MG63 (cell line): Measurements from ENCODE around the gene PODXL. TPM values are rescaled to one million over a fixed set of nuclear protein-coding genes. Genes with fewer than 3 reads are reported as not detected.
A peak's percentile ranks its signal among the peaks of the same experiment; 100 is the strongest.

Experiments
- DNase-seq: peaks from one replicate; pipeline ENCODE4 v3.0.0-alpha.2; 2020
- H3K27me3 ChIP-seq: fragments of 250-450 bp; sonication (Bioruptor Pico); 2 replicates; pipeline ENCODE4 v1.5.1; 2020; ENCODE audit warnings: mild to moderate bottlenecking, moderate library complexity
- H3K36me3 ChIP-seq: fragments of 250-450 bp; sonication (Bioruptor Pico); 2 replicates; pipeline ENCODE4 v1.5.1; 2020; ENCODE audit warnings: mild to moderate bottlenecking, moderate library complexity
- H3K4me3 ChIP-seq: fragments of 250-450 bp; sonication (Bioruptor Pico); 2 replicates; pipeline ENCODE4 v1.5.1; 2020; ENCODE audit warnings: mild to moderate bottlenecking, moderate library complexity
- H3K9me3 ChIP-seq: fragments of 250-450 bp; sonication (Bioruptor Pico); 2 replicates; pipeline ENCODE4 v1.5.1; 2020; ENCODE audit warnings: mild to moderate bottlenecking, moderate library complexity
- total RNA-seq: library from RNA; depleted of rRNA; stranded (reverse); fragments of >200 nt; shearing (Covaris generic); gene quantifications from 2 replicates; pipeline ENCODE4 v1.2.3, GENCODE V29; 2014; ENCODE audit warnings: low replicate concordance

Gene PODXL
- total RNA-seq, 1 experiment from 2014 or later = 1.2 TPM

GRCh38 chr7:131547589-131547988, 8.8 kb downstream of the PODXL start:
- Histone ChIP-seq H3K9me3 (no peaks in the 10 kb centered on the region), H3K4me3 (no peak overlapping the region), H3K36me3 (no peaks in the 10 kb centered on the region), H3K27me3 (no peaks in the 10 kb centered on the region)
- DNase-seq = no peak

DNA sequence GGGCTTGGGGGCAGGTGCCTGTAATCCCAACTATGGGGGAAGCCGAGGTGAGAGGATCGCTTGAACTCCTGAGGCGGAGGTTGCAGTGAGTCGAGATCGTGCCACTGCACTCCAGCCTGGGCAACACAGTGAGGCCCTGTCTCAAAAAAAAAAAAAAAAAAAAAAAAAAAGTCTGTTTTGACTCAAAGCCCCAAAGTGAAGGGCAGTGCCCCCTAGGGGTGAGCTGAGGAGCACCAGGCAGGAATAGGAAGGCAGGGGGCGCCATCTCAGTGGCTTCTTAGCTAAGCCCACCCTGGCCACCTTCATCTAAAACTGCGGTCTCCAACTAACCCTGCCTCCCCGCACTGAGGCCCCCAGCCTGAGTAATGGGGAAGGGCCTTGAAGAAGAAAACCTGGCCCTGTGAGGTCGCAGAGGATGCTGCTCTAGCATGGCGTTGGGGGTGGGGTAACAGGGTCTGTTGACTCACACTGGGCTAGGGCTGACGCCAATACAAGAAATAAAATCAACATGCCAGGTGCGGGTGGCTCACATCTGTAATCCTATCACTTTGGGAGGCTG, 9.8 kb downstream of the PODXL start:
- no peaks in the 10 kb centered on the region for H3K27me3 ChIP-seq
- H3K9me3 ChIP-seq = no peaks in the 10 kb centered on the region
- DNase-seq = peak; percentile 23
- no peaks in the 10 kb centered on the region for H3K36me3 ChIP-seq
- no peak overlapping the region for H3K4me3 ChIP-seq

- Histone ChIP-seq H3K36me3 (no peaks in the 10 kb centered on the region), H3K27me3 (no peaks in the 10 kb centered on the region), H3K9me3 (no peaks in the 10 kb centered on the region), H3K4me3 (no peak overlapping the region)
- no peak for DNase-seq
These were observed 10.3 kb downstream of the PODXL start for GRCh38 chr7:131546126-131546525.

GRCh38 chr7:131544449-131545301, 11.8 kb downstream of the PODXL start:
- peak; percentile 21 for DNase-seq
- Histone ChIP-seq H3K4me3 (no peak overlapping the region), H3K9me3 (no peaks in the 10 kb centered on the region), H3K36me3 (no peaks in the 10 kb centered on the region), H3K27me3 (no peaks in the 10 kb centered on the region)

DNA sequence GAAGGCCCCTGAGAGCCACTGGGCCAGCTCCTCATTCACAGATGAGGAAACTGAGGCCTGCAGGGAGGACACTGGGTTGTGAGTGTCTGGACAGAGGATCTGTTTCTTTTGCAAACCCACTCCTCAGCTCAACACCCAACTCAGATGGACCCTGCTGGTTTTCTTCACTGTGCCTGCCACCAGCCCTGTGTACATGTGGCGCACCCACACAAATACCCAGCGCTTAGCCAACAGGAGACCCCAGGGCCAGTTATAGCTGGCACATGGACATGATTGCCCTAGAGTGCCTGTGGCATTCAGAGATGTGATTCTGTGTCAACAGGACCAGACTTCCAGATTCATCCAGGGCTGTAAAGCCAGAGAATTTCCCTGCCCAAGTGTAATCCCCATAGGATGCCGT, 12.4 kb downstream of the PODXL start:
- Histone ChIP-seq H3K4me3 (no peak overlapping the region), H3K36me3 (no peaks in the 10 kb centered on the region), H3K27me3 (no peaks in the 10 kb centered on the region), H3K9me3 (no peaks in the 10 kb centered on the region)
- DNase-seq = no peak

DNA sequence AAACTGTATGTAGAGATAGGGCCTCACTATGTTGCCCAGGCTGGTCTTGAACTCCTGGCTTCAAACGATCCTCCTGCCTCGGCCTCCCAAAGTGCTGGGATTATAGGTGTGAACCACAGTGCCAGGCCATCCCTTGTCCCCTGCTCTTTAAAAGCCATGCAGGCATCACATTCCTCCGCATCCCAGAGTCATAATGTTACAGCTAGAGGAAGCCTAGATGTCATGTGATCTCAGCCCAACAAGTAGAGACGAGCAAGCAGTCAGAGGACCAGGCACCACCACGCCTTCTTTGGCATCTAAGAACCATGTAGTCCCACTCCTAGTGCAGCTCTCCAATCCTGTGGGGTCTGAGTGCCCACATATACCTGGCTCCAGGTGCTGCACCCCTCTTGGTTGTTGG, 13.1 kb downstream of the PODXL start:
- no peak overlapping the region for H3K4me3 ChIP-seq
- no peaks in the 10 kb centered on the region for H3K36me3 ChIP-seq
- H3K27me3 ChIP-seq = no peaks in the 10 kb centered on the region
- DNase-seq = no peak
- no peaks in the 10 kb centered on the region for H3K9me3 ChIP-seq

- H3K9me3 ChIP-seq = no peaks in the 10 kb centered on the region
These were observed 15.8 kb downstream of the PODXL start for GRCh38 chr7:131540491-131541162.

DNA sequence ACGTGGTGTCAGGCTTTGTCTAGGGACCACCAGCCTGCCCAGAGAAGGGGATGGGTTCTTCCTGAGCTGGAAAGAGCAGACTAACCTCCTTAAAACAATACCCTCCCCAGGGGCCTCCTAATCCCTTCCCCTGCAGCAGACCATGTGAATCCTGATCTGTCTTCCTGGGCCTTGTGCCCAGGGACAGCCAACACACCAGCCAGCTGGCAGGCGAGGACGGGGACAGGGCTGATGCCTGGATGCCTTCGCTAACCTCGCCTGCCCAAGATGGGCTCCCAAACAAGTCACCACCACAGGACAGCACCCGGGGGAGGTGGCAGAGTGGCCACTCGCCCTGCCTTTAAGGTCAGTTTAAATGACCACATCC, 17.6 kb downstream of the PODXL start:
- H3K27me3 ChIP-seq = no peaks in the 10 kb centered on the region
- H3K36me3 ChIP-seq = no peaks in the 10 kb centered on the region
- peak; percentile 75 for DNase-seq
- H3K4me3 ChIP-seq = no peak overlapping the region
- no peaks in the 10 kb centered on the region for H3K9me3 ChIP-seq

More at GRCh38 chr7:131540491-131541162, 15.8 kb downstream of the PODXL start:
- no peak overlapping the region for H3K4me3 ChIP-seq
- no peak for DNase-seq
- H3K36me3 ChIP-seq = no peaks in the 10 kb centered on the region
- no peaks in the 10 kb centered on the region for H3K27me3 ChIP-seq

DNA sequence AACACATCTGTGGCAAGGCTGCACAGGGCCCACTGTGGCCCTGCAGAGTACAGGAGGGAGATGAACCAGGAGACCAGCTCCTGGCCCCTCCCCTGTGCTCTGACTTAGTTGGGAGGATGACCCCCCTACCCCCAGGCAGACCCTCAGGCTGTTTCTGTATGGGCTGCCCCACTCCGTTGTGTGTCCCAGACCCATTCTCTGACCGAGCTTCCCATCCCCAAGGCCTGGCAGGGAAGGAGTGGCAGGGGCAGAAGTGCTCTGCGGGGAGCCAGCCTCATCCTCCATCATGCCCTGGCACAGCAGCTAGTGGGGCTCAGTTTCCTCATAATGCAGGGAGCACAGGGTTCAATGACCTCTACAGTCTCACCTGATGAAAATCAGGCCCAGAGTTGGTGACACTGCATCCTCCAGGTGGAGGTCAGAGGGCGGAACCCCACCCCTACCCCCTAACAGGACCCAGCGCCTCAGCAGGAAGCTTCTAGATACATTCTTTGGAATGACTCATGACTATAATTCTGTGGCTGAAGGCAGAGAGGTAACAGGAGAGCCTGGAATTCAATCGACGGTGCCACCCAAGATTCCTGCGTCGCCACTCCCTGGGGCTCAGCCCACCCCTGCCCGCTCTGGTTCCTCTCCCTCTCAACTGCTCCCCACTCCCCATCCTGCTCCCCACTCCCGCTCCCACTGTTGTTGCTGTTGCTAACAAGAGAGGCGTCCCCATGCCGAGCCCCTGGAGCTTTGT, 18.2 kb downstream of the PODXL start:
- Histone ChIP-seq H3K27me3 (no peaks in the 10 kb centered on the region), H3K4me3 (no peak overlapping the region), H3K9me3 (no peaks in the 10 kb centered on the region), H3K36me3 (no peaks in the 10 kb centered on the region)
- peak; percentile 50 for DNase-seq

DNA sequence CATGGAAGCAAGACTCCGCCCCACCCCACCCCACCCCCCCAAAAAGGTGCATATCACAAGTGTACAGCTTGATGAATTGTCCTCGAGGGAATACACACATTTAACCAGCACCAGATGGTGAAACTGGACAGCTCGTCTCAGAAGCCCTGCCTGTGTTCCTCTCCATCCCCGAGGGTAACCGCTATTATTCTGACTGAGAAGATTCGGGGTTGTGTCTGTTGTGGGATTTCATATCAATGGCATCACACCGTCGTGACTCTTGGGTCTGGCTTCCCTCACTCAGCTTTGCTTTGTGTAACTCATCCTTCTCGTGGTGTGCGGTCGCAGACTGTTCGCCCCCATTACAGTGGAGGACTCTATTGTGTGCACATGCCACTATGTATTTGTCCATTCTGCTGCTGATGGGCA, 18.9 kb downstream of the PODXL start:
- Histone ChIP-seq H3K9me3 (no peaks in the 10 kb centered on the region), H3K36me3 (no peaks in the 10 kb centered on the region), H3K4me3 (no peak overlapping the region), H3K27me3 (no peaks in the 10 kb centered on the region)
- no peak for DNase-seq

- no peak overlapping the region for H3K4me3 ChIP-seq
- no peaks in the 10 kb centered on the region for H3K9me3 ChIP-seq
- no peaks in the 10 kb centered on the region for H3K27me3 ChIP-seq
- DNase-seq = no peak
- no peaks in the 10 kb centered on the region for H3K36me3 ChIP-seq
These were observed 20.0 kb downstream of the PODXL start for GRCh38 chr7:131536361-131536849.

GRCh38 chr7:131533566-131534561, 22.6 kb downstream of the PODXL start:
- no peaks in the 10 kb centered on the region for H3K36me3 ChIP-seq
- H3K27me3 ChIP-seq = no peaks in the 10 kb centered on the region
- no peak for DNase-seq
- no peaks in the 10 kb centered on the region for H3K9me3 ChIP-seq
- H3K4me3 ChIP-seq = no peak overlapping the region

- H3K4me3 ChIP-seq = no peak overlapping the region
- H3K36me3 ChIP-seq = no peaks in the 10 kb centered on the region
- no peak for DNase-seq
- no peaks in the 10 kb centered on the region for H3K27me3 ChIP-seq
- H3K9me3 ChIP-seq = no peaks in the 10 kb centered on the region
These were observed 23.3 kb downstream of the PODXL start for GRCh38 chr7:131533151-131533559.

DNA sequence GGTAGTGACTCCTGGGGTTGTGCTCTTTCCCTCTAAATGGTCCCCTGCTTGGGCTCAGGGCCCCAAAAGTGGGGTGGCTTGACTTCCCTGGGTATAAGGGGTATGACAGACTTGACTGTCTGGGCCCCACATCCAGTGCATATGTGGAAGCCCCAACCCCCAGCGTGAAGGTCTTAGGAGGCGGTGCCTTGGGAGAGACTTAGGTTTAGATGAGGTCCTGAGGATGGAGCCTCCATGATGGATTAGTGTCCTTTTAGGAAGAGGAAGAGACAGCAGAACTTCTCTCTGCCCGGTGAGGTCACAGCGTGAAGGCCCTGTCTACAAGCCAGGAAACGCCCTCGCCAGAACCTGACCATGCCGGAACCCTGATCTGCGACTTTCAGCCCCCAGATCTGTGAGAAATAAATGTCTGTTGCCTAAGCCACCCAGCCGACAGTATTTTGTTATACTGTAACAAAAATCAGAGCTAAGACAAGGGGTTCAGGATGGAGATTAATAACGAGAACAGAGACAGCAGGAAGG, 23.8 kb downstream of the PODXL start:
- Histone ChIP-seq H3K4me3 (no peak overlapping the region), H3K9me3 (no peaks in the 10 kb centered on the region), H3K27me3 (no peaks in the 10 kb centered on the region), H3K36me3 (no peaks in the 10 kb centered on the region)
- no peak for DNase-seq

DNA sequence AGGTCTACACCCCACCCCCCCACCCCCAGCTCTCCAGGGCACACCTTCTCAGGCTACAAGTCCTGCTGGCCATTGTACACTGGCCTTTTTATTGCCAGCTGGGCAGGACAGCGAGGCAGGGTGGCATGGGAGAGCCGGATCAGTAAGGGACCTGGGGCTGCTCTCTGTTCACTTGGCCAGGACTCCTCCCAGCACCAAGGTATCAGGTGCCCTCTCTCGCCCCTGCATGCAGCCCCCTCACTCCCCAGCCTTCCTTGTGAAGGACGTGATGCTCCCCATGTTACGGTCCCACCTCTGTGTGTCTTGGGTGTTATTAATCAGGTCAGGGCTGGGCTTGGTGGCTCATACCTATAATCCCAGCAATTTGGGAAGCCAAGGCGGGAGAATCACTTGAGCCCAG, 26.3 kb downstream of the PODXL start:
- H3K36me3 ChIP-seq = no peaks in the 10 kb centered on the region

GRCh38 chr7:131529617-131530016, 26.8 kb downstream of the PODXL start:
- no peaks in the 10 kb centered on the region for H3K36me3 ChIP-seq
- no peak overlapping the region for H3K4me3 ChIP-seq
- DNase-seq = no peak
- H3K27me3 ChIP-seq = no peaks in the 10 kb centered on the region
- no peaks in the 10 kb centered on the region for H3K9me3 ChIP-seq

More for the DNA sequence above, 26.3 kb downstream of the PODXL start:
- H3K27me3 ChIP-seq = no peaks in the 10 kb centered on the region
- DNase-seq = no peak
- no peaks in the 10 kb centered on the region for H3K9me3 ChIP-seq
- no peak overlapping the region for H3K4me3 ChIP-seq
